NCI-H2196 treated with DMSO at 0.1 percent for 48 hours (cell line): ENCODE data around the gene COPZ2.
"Not testable (repeated sequence)": the region's sequence is repeated elsewhere in the genome, so short reads cannot be mapped to it uniquely, and the experiment has no call there.

Experiments
- DNase-seq: peaks from one replicate; lab custom pipeline; 2025; ENCODE audit not compliant: unreplicated experiment; lab: John Stamatoyannopoulos, UW

Gene COPZ2

GRCh38 chr17:48010193-48010592 lies 27.4 kb downstream of the COPZ2 start:
- DNase-seq = no peak

GRCh38 chr17:48006936-48007709 lies 30.5 kb downstream of the COPZ2 start:
- no peak for DNase-seq

GRCh38 chr17:48004983-48005382 lies 32.6 kb downstream of the COPZ2 start:
- no peak for DNase-seq

GRCh38 chr17:48003417-48004151 lies 34.0 kb downstream of the COPZ2 start:
- no peak for DNase-seq

- DNase-seq = no peak
These were observed 34.6 kb downstream of the COPZ2 start for GRCh38 chr17:48002916-48003416.

GRCh38 chr17:48002266-48002915 lies 35.2 kb downstream of the COPZ2 start:
- no peak for DNase-seq

- not testable (repeated sequence) for DNase-seq
These were observed 35.9 kb downstream of the COPZ2 start for GRCh38 chr17:48001657-48002056.

- no peak for DNase-seq
These were observed 36.4 kb downstream of the COPZ2 start for GRCh38 chr17:48001197-48001596.

GRCh38 chr17:47999582-47999981 lies 38.0 kb downstream of the COPZ2 start:
- no peak for DNase-seq

GRCh38 chr17:47998044-47998443 lies 39.6 kb downstream of the COPZ2 start:
- no peak for DNase-seq

GRCh38 chr17:47997586-47997985 lies 40.0 kb downstream of the COPZ2 start:
- DNase-seq = no peak

GRCh38 chr17:47996201-47996600 lies 41.4 kb downstream of the COPZ2 start:
- no peak for DNase-seq

- no peak for DNase-seq
These were observed 42.2 kb downstream of the COPZ2 start for GRCh38 chr17:47995241-47995935.

GRCh38 chr17:47994724-47995123 lies 42.9 kb downstream of the COPZ2 start:
- DNase-seq = no peak

GRCh38 chr17:47993964-47994363 lies 43.6 kb downstream of the COPZ2 start:
- DNase-seq = no peak

- DNase-seq = no peak
These were observed 44.5 kb downstream of the COPZ2 start for GRCh38 chr17:47993031-47993564.

- no peak for DNase-seq
These were observed 45.4 kb downstream of the COPZ2 start for GRCh38 chr17:47992216-47992615.

- DNase-seq = no peak
These were observed 46.5 kb downstream of the COPZ2 start for GRCh38 chr17:47990962-47991731.

GRCh38 chr17:47989700-47990099 lies 47.9 kb downstream of the COPZ2 start:
- DNase-seq = no peak

GRCh38 chr17:47989159-47989558 lies 48.4 kb downstream of the COPZ2 start:
- DNase-seq = no peak
